H9 (cell line): ENCODE data around the gene CCDC3. TPM values are rescaled to one million over a fixed set of nuclear protein-coding genes. Genes with fewer than 3 reads are reported as not detected.

Experiments used
- DNase-seq: peaks from one replicate; pipeline ENCODE4 v3.0.0-alpha.2; 2017
- H2AFZ ChIP-seq: one replicate; pipeline ENCODE4 v1.6.1; 2013; ENCODE audit warnings: mild to moderate bottlenecking, low read length, control low read depth, moderate library complexity
- H2AK5ac ChIP-seq: 2 replicates; pipeline ENCODE4 v1.6.1; 2013; ENCODE audit warnings: low read length, control low read depth, mixed read lengths; ENCODE audit not compliant: insufficient read length
- H2BK120ac ChIP-seq: one replicate; pipeline ENCODE4 v1.6.1; 2013; ENCODE audit warnings: low read depth, mild to moderate bottlenecking, low read length, control low read depth, inconsistent platforms; ENCODE audit not compliant: poor library complexity, severe bottlenecking
- H2BK12ac ChIP-seq: 2 replicates; pipeline ENCODE4 v1.6.1; 2013; ENCODE audit warnings: low read length, control low read depth, mixed read lengths, low read depth; ENCODE audit not compliant: insufficient read length
- H2BK15ac ChIP-seq: 2 replicates; pipeline ENCODE4 v1.6.1; 2013; ENCODE audit warnings: low read depth, low read length, control low read depth
- H2BK20ac ChIP-seq: one replicate; pipeline ENCODE4 v1.6.1; 2013; ENCODE audit warnings: low read depth, mild to moderate bottlenecking, low read length, control low read depth, inconsistent platforms; ENCODE audit not compliant: poor library complexity, severe bottlenecking
- H2BK5ac ChIP-seq: 2 replicates; pipeline ENCODE4 v1.6.1; 2013; ENCODE audit warnings: low read length, control low read depth, mixed read lengths; ENCODE audit not compliant: insufficient read length
- H3K14ac ChIP-seq: 2 replicates; pipeline ENCODE4 v1.6.1; 2013; ENCODE audit warnings: low read length, control low read depth; ENCODE audit not compliant: insufficient read depth
- H3K18ac ChIP-seq: 2 replicates; pipeline ENCODE4 v1.6.1; 2013; ENCODE audit warnings: low read depth, mild to moderate bottlenecking, mixed read lengths, low read length, control low read depth; ENCODE audit not compliant: insufficient read length
- H3K23ac ChIP-seq: 2 replicates; pipeline ENCODE4 v1.6.1; 2013; ENCODE audit warnings: low read length, control low read depth, mixed read lengths, low read depth; ENCODE audit not compliant: insufficient read length
- H3K23me2 ChIP-seq: 2 replicates; pipeline ENCODE4 v1.6.1; 2013; ENCODE audit warnings: low read depth, mild to moderate bottlenecking, mixed read lengths, low read length, control low read depth; ENCODE audit not compliant: insufficient read length, poor library complexity, severe bottlenecking
- H3K27ac ChIP-seq: 2 replicates; pipeline ENCODE4 v1.5.1; 2013; ENCODE audit warnings: low read length, control low read depth, mixed read lengths, low read depth; ENCODE audit not compliant: insufficient read length
- H3K27me3 ChIP-seq: 2 replicates; pipeline ENCODE4 v1.6.1; 2013; ENCODE audit warnings: low read length, control low read depth, inconsistent platforms; ENCODE audit not compliant: insufficient read depth
- H3K4ac ChIP-seq: 2 replicates; pipeline ENCODE4 v1.6.1; 2013; ENCODE audit warnings: low read depth, mild to moderate bottlenecking, control low read depth, inconsistent platforms, low read length, moderate library complexity
- H3K4me1 ChIP-seq: 2 replicates; pipeline ENCODE4 v1.6.1; 2013; ENCODE audit warnings: low read length, control low read depth, inconsistent platforms; ENCODE audit not compliant: insufficient read depth
- H3K4me2 ChIP-seq: 2 replicates; pipeline ENCODE4 v1.6.1; 2013; ENCODE audit warnings: low read length, control low read depth, mixed read lengths; ENCODE audit not compliant: insufficient read length, insufficient read depth
- H3K56ac ChIP-seq: 2 replicates; pipeline ENCODE4 v1.6.1; 2013; ENCODE audit warnings: low read depth, mild to moderate bottlenecking, mixed read lengths, low read length, control low read depth; ENCODE audit not compliant: insufficient read length
- H3K79me1 ChIP-seq: 2 replicates; pipeline ENCODE4 v1.6.1; 2013; ENCODE audit warnings: low read depth, mild to moderate bottlenecking, moderate library complexity, low read length, control low read depth, inconsistent platforms; ENCODE audit not compliant: insufficient read depth, poor library complexity, severe bottlenecking
- H3K79me2 ChIP-seq: 2 replicates; pipeline ENCODE4 v1.6.1; 2013; ENCODE audit warnings: low read length, control low read depth, inconsistent platforms; ENCODE audit not compliant: insufficient read depth
- H3K9ac ChIP-seq: 2 replicates; pipeline ENCODE4 v1.6.1; 2013; ENCODE audit warnings: low read length, control low read depth, mixed read lengths; ENCODE audit not compliant: insufficient read length; ENCODE audit errors: extremely low read depth
- H3K9me3 ChIP-seq: one replicate; pipeline ENCODE4 v1.6.1; 2013; ENCODE audit warnings: low read depth, low read length, inconsistent platforms; ENCODE audit not compliant: control insufficient read depth
- H3T11ph ChIP-seq: one replicate; pipeline ENCODE4 v1.6.1; 2013; ENCODE audit warnings: mild to moderate bottlenecking, low read length, control low read depth, inconsistent platforms
- H4K20me1 ChIP-seq: one replicate; pipeline ENCODE4 v1.6.1; 2013; ENCODE audit not compliant: control insufficient read depth, insufficient read length, insufficient read depth
- H4K5ac ChIP-seq: 2 replicates; pipeline ENCODE4 v1.6.1; 2013; ENCODE audit warnings: low read depth, mild to moderate bottlenecking, mixed read lengths, low read length, control low read depth; ENCODE audit not compliant: insufficient read length
- H4K8ac ChIP-seq: replicated peaks from 2 replicates; pipeline ENCODE4 v1.6.1; 2013; ENCODE audit warnings: low read length, control low read depth, mixed read lengths, low read depth; ENCODE audit not compliant: insufficient read length
- H4K91ac ChIP-seq: 2 replicates; pipeline ENCODE4 v1.6.1; 2013; ENCODE audit warnings: low read depth, mild to moderate bottlenecking, moderate library complexity, mixed read lengths, low read length, control low read depth; ENCODE audit not compliant: insufficient read length
- H3K27ac Mint-ChIP-seq, 3 experiments: 2 replicates in 2 of 3; 3 replicates in 1 of 3; pipeline ENCODE4 v1.8.0; 2020 to 2021; ENCODE audit warnings: mixed read lengths in 3 of 3, mild to moderate bottlenecking in 1 of 3, moderate library complexity in 1 of 3
- H3K27me3 Mint-ChIP-seq: 2 replicates; pipeline ENCODE4 v1.8.0; 2021; ENCODE audit warnings: low read depth, mild to moderate bottlenecking, moderate library complexity, mixed read lengths
- H3K36me3 Mint-ChIP-seq, 3 experiments: 2 replicates in 2 of 3; 3 replicates in 1 of 3; pipeline ENCODE4 v1.8.0; 2020 to 2021; ENCODE audit warnings: low read depth in 3 of 3, mixed read lengths in 3 of 3; ENCODE audit not compliant: insufficient read depth in 1 of 3
- H3K4me1 Mint-ChIP-seq, 2 experiments: 2 replicates each; pipeline ENCODE4 v1.8.0; 2020; ENCODE audit warnings: mixed read lengths in 2 of 2
- H3K4me3 Mint-ChIP-seq, 2 experiments: 2 replicates in 1 of 2; 3 replicates in 1 of 2; pipeline ENCODE4 v1.8.0; 2020 to 2021; ENCODE audit warnings: mild to moderate bottlenecking in 2 of 2, mixed read lengths in 2 of 2, moderate library complexity in 1 of 2
- H3K9me3 Mint-ChIP-seq, 2 experiments: 2 replicates in 1 of 2; 3 replicates in 1 of 2; pipeline ENCODE4 v1.8.0; 2020; ENCODE audit warnings: mild to moderate bottlenecking in 2 of 2, mixed read lengths in 2 of 2, moderate library complexity in 1 of 2
- WGBS: extraction: QIAGEN DNeasy Blood & Tissue Kit; methylation state at CpG from one replicate; pipeline ENCODE4 v1.1.7; 2013; ENCODE audit warnings: missing lambda C conversion rate, low lambda C conversion rate, mixed read lengths; ENCODE audit not compliant: insufficient read length; ENCODE audit errors: extremely low coverage; 5-methylcytosine and 5-hydroxymethylcytosine counted together
- total RNA-seq: library from RNA; stranded (reverse); gene quantifications from 2 replicates; pipeline ENCODE4 v1.2.1, GENCODE V29; 2021
- TF ChIP-seq, protein P1 (sequence below): fragments of 200-600 bp; sonication (generic); conservative IDR thresholded peaks from 3 replicates; pipeline ENCODE4 v1.8.0; 2021; ENCODE audit warnings: antibody characterized with exemption, mild to moderate bottlenecking

Gene CCDC3
- total RNA-seq, 1 experiment from 2014 or later: 2.3 TPM

DNA sequence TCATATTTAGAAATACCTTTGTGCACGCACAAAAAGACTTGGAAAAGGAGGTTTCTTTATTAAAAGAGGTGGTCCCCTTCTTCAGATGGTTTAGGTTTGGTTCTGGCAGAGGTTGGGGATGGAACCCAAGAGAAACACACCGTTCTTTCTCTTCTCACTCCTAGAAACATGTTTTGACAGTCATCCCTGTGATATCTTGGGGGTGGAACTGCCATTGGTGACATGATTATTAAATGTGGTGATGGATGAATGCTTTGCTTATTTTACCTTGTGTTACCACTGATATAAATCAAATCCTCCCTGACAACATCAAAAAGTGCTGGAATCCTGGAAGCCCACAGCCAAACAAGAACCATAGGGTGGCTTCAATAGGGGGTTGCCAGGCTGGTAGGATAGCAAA lies 146.5 kb downstream of the CCDC3 start:
- no peaks in the 10 kb centered on the region for H3K23me2 ChIP-seq
- no peaks in the 10 kb centered on the region for H3K79me2 ChIP-seq
- H3K27me3 ChIP-seq: no peaks in the 10 kb centered on the region
- no peak for DNase-seq
- no peak overlapping the region for H2BK15ac ChIP-seq
- H2AK5ac ChIP-seq: no peak overlapping the region
- no peak overlapping the region for H3K23ac ChIP-seq
- H4K5ac ChIP-seq: no peak overlapping the region
- H4K20me1 ChIP-seq: no peaks in the 10 kb centered on the region
- no peaks in the 10 kb centered on the region for H3K9me3 Mint-ChIP-seq
- H3K9ac ChIP-seq: no peak overlapping the region
- no peak overlapping the region for H4K91ac ChIP-seq
- H3K4me1 Mint-ChIP-seq: no peaks in the 10 kb centered on the region
- no peak overlapping the region for H2BK120ac ChIP-seq
- H3K27me3 Mint-ChIP-seq: peaks cover 25% of the 10 kb centered on the region
- no peak overlapping the region for H3K56ac ChIP-seq
- H3K27ac Mint-ChIP-seq: no peak overlapping the region
- TF ChIP-seq, protein P1, sequence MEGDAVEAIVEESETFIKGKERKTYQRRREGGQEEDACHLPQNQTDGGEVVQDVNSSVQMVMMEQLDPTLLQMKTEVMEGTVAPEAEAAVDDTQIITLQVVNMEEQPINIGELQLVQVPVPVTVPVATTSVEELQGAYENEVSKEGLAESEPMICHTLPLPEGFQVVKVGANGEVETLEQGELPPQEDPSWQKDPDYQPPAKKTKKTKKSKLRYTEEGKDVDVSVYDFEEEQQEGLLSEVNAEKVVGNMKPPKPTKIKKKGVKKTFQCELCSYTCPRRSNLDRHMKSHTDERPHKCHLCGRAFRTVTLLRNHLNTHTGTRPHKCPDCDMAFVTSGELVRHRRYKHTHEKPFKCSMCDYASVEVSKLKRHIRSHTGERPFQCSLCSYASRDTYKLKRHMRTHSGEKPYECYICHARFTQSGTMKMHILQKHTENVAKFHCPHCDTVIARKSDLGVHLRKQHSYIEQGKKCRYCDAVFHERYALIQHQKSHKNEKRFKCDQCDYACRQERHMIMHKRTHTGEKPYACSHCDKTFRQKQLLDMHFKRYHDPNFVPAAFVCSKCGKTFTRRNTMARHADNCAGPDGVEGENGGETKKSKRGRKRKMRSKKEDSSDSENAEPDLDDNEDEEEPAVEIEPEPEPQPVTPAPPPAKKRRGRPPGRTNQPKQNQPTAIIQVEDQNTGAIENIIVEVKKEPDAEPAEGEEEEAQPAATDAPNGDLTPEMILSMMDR: no peak
- no peak overlapping the region for H3K14ac ChIP-seq
- no peak overlapping the region for H3K4me2 ChIP-seq
- H3K27ac ChIP-seq: no peak overlapping the region
- H3K9me3 ChIP-seq: no peaks in the 10 kb centered on the region
- H2BK12ac ChIP-seq: no peak overlapping the region
- no peak overlapping the region for H3T11ph ChIP-seq
- no peak overlapping the region for H2BK20ac ChIP-seq
- H2BK5ac ChIP-seq: no peak overlapping the region
- H3K79me1 ChIP-seq: no peaks in the 10 kb centered on the region
- WGBS: no CpG with 5 or more reads among the region's 2 CpGs
- no peak overlapping the region for H4K8ac ChIP-seq
- H3K18ac ChIP-seq: no peak overlapping the region
- no peak overlapping the region for H3K4me3 Mint-ChIP-seq
- no peaks in the 10 kb centered on the region; a peak in 1 of 7 replicates for H3K36me3 Mint-ChIP-seq
- H2AFZ ChIP-seq: no peak overlapping the region
- H3K4me1 ChIP-seq: no peaks in the 10 kb centered on the region
- no peak overlapping the region for H3K4ac ChIP-seq
